ENCODE data around the gene GAS2L3. TPM values are rescaled to one million over a fixed set of nuclear protein-coding genes. Genes with fewer than 3 reads are reported as not detected.

GAS2L3 gene
- total and polyA plus RNA-seq, 2 of the 13 experiments (the other 11 are each of a cell fraction or from before 2014, with no cell fraction given): 7.0 to 20.8 TPM

GRCh38 chr12:100545092-100545491 lies 28.4 kb upstream of the GAS2L3 start:
- no peak overlapping the region for H3K4me3 ChIP-seq (replicated peaks in 1 of 3; ENCODE audit: insufficient read depth in 1 of 3, low read depth in 2 of 3, low read length in 3 of 3)
- WGBS (ENCODE audit: low lambda C conversion rate): 100% methylated on average over 1 of the region's 1 CpG
- H3K36me3 ChIP-seq (replicated peaks in 1 of 2; ENCODE audit: control insufficient read depth in 1 of 2, insufficient read depth in 2 of 2, low read length in 2 of 2): peaks cover 11 to 68% of the 10 kb centered on the region in 2 experiments; a peak in 4 of 5 replicates
- POLR2A ChIA-PET: no interaction called here
- in situ Hi-C loops (cut with HindIII; ENCODE audit: extremely low pct_ligation_motif_present, low pct_unique_long_range_greater_than_20kb): no loop called here
- no peak overlapping the region for H3K9ac ChIP-seq (ENCODE audit: insufficient read depth, low read depth, low read length)
- no peak overlapping the region for H3K27ac ChIP-seq (ENCODE audit: extremely low read length, insufficient read depth, low read length)
- no peaks in the 10 kb centered on the region for H3K9me3 ChIP-seq (ENCODE audit: low read length)
- DNase-seq (ENCODE audit: low spot score): no peak
- FAIRE-seq: no peak
- peak; percentile 40; the same call in 2 of the 3 replicates for ATAC-seq
- no peaks in the 10 kb centered on the region for H3K4me1 ChIP-seq (ENCODE audit: insufficient read depth, low read length)
- no peaks in the 10 kb centered on the region for H3K27me3 ChIP-seq (ENCODE audit: control insufficient read depth in 1 of 2, insufficient read depth in 2 of 2, low read length in 2 of 2)
- no TSS peak for BruUV-seq (replicated peaks)
- intact Hi-C loops (cut with micrococcal nuclease; ENCODE audit: unreplicated experiment): no loop called here
- H4K20me1 ChIP-seq (ENCODE audit: insufficient read depth, low read length): no peaks in the 10 kb centered on the region
- CTCF ChIA-PET (ENCODE audit: low intra/inter-chr PET ratio, low total read pairs): no interaction called here
- no peak overlapping the region for H2AFZ ChIP-seq (ENCODE audit: low read length)
- no peak for TF ChIP-seq ZNF276 (CRISPR knock-in tag; IDR thresholded peaks at IDR 0.05; ENCODE audit: low read depth)
- no peak for TF ChIP-seq NFRKB (IDR thresholded peaks at IDR 0.05)
- H3K79me2 ChIP-seq (ENCODE audit: insufficient read depth, low read length): no peaks in the 10 kb centered on the region
- H3K4me2 ChIP-seq (ENCODE audit: low read depth, low read length): no peak overlapping the region

GRCh38 chr12:100553936-100554335 lies 19.5 kb upstream of the GAS2L3 start:
- DNase-seq (ENCODE audit: low spot score) (peak; percentile 10), FAIRE-seq (no peak), ATAC-seq (peak; percentile 69)
- intact Hi-C loops (cut with micrococcal nuclease; ENCODE audit: unreplicated experiment) (loop anchor here (1.0 to 2.0 kb wide), 4 partner anchors 161 to 319 kb away; no protein-coding TSS in a partner anchor), in situ Hi-C loops (cut with HindIII; ENCODE audit: extremely low pct_ligation_motif_present, low pct_unique_long_range_greater_than_20kb) (loop anchor here (5.0 kb wide), 1 partner anchor 202 kb away; no protein-coding TSS in a partner anchor)
- CTCF ChIA-PET (ENCODE audit: low intra/inter-chr PET ratio, low total read pairs): interaction anchor here (0.8 to 4.1 kb wide), 4 partner anchors 149 to 320 kb away, joined by 3 to 74 read pairs (median 9); no protein-coding TSS in a partner anchor
- Histone ChIP-seq H3K79me2 (ENCODE audit: insufficient read depth, low read length) (no peaks in the 10 kb centered on the region), H3K9ac (ENCODE audit: insufficient read depth, low read depth, low read length) (no peak overlapping the region), H3K27ac (ENCODE audit: extremely low read length, insufficient read depth, low read length) (peak overlapping the region; percentile 14), H3K36me3 (replicated peaks in 1 of 2; ENCODE audit: control insufficient read depth in 1 of 2, insufficient read depth in 2 of 2, low read length in 2 of 2) (peaks cover 6 to 27% of the 10 kb centered on the region in 2 experiments), H3K4me1 (ENCODE audit: insufficient read depth, low read length) (peaks cover 31% of the 10 kb centered on the region), H3K9me3 (ENCODE audit: low read length) (no peaks in the 10 kb centered on the region), H4K20me1 (ENCODE audit: insufficient read depth, low read length) (no peaks in the 10 kb centered on the region; the same call in 1 of the 2 replicates), H3K27me3 (ENCODE audit: control insufficient read depth in 1 of 2, insufficient read depth in 2 of 2, low read length in 2 of 2) (no peaks in the 10 kb centered on the region; a peak in 1 of 5 replicates), H2AFZ (ENCODE audit: low read length) (no peak overlapping the region), H3K4me2 (ENCODE audit: low read depth, low read length) (no peak overlapping the region), H3K4me3 (replicated peaks in 1 of 3; ENCODE audit: insufficient read depth in 1 of 3, low read depth in 2 of 3, low read length in 3 of 3) (no peak overlapping the region)
- POLR2A ChIA-PET: interaction anchor here (1.1 kb wide), 1 partner anchor 287 kb away, joined by 3 read pairs; the partner anchor contains the start of genes DEPDC4 and SCYL2
- no TSS peak for BruUV-seq (replicated peaks)
- 66% methylated on average over 3 of the region's 3 CpGs for WGBS (ENCODE audit: low lambda C conversion rate)
- no peak for TF ChIP-seq HNF4G (IDR thresholded peaks at IDR 0.05; ENCODE audit: borderline replicate concordance, low read depth, low read length)
- TF ChIP-seq HNF4G (CRISPR knock-in tag; IDR thresholded peaks at IDR 0.05; ENCODE audit: borderline replicate concordance, low read depth): no peak
- TF ChIP-seq ZNF337 (CRISPR knock-in tag; IDR thresholded peaks at IDR 0.05; ENCODE audit: borderline replicate concordance, low read depth): no peak
- 0 out of 2 replicates have a peak, but pooled peaks have one; percentile 27 for TF ChIP-seq ARID3A (IDR thresholded peaks at IDR 0.05; ENCODE audit: low read depth, low read length)
- TF ChIP-seq SMAD1 (CRISPR knock-in tag; IDR thresholded peaks at IDR 0.05; ENCODE audit: borderline replicate concordance, low read depth): no peak
- no peak for TF ChIP-seq PITX1 (CRISPR knock-in tag; IDR thresholded peaks at IDR 0.05)
- TF ChIP-seq CBX2 (IDR thresholded peaks at IDR 0.05; ENCODE audit: low read depth, low read length): no peak
- TF ChIP-seq CBX2 (CRISPR knock-in tag; IDR thresholded peaks at IDR 0.05; ENCODE audit: low read depth): no peak
- TF ChIP-seq FOXO1 (CRISPR knock-in tag; IDR thresholded peaks at IDR 0.05): no peak
